ENCODE data around the gene MEF2A.

The MEF2A gene

DNA sequence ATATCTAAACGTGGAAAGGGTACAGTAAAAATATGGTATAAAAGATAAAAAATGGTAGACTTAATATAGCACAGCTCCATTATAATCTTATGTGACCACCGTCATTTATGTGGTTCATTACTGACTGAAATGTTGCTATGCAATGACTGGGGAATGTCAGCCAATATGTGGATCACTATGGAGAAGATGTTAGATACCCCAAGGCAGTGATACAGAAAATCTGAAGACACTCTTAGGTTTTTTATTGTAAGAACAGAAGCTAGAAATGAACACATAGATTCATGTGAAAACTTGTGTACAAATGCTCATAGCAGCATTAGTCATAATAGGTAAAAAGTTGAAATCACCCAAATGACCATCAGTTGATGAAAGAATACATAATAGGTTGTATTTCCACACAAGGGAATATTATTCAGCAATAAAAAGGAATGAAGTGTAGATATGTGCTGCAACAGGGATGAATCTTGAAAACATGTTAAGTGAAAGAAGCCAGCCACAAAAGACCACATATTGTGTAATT is 18.4 kb downstream of the MEF2A start:
- no peak overlapping the region for H3K27ac ChIP-seq
- intact Hi-C loops (cut with DNase I; ENCODE audit: low total_unique reads), result no loop called here
- H3K27me3 ChIP-seq, result no peaks in the 10 kb centered on the region
- no peaks in the 10 kb centered on the region for H3K36me3 ChIP-seq
- H3K9me3 ChIP-seq, result peaks cover 0 to 15% (median 7%) of the 10 kb centered on the region in 3 donors
- TF ChIP-seq, protein P1, sequence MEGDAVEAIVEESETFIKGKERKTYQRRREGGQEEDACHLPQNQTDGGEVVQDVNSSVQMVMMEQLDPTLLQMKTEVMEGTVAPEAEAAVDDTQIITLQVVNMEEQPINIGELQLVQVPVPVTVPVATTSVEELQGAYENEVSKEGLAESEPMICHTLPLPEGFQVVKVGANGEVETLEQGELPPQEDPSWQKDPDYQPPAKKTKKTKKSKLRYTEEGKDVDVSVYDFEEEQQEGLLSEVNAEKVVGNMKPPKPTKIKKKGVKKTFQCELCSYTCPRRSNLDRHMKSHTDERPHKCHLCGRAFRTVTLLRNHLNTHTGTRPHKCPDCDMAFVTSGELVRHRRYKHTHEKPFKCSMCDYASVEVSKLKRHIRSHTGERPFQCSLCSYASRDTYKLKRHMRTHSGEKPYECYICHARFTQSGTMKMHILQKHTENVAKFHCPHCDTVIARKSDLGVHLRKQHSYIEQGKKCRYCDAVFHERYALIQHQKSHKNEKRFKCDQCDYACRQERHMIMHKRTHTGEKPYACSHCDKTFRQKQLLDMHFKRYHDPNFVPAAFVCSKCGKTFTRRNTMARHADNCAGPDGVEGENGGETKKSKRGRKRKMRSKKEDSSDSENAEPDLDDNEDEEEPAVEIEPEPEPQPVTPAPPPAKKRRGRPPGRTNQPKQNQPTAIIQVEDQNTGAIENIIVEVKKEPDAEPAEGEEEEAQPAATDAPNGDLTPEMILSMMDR (IDR thresholded peaks at IDR 0.05), result no peak
- H3K4me3 ChIP-seq, result no peak overlapping the region
- no peak for DNase-seq
- peaks cover 0 to 41% (median 20%) of the 10 kb centered on the region in 4 donors for H3K4me1 ChIP-seq

DNA sequence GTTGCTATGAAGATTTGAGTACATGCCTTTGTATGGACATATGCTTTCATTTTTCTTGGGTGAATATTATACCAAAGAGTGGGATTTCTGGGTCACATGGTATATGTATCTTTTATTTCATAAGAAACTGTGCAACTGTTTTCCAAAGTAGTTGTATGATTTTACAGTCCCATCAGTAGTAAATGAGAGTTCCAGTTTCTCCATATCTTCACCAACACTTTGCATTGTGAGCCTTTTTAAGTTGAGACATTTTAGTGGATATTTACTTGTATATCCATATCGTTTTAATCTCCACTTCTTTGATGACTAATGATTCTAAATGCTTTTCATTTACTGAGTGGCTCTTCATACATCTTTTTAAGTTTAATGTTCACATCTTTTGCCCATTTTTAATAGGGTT is 20.3 kb downstream of the MEF2A start:
- TF ChIP-seq, protein P1 (IDR thresholded peaks at IDR 0.05), result no peak
- no peak for DNase-seq
- peaks cover 0 to 30% (median 11%) of the 10 kb centered on the region in 4 donors for H3K4me1 ChIP-seq

DNA sequence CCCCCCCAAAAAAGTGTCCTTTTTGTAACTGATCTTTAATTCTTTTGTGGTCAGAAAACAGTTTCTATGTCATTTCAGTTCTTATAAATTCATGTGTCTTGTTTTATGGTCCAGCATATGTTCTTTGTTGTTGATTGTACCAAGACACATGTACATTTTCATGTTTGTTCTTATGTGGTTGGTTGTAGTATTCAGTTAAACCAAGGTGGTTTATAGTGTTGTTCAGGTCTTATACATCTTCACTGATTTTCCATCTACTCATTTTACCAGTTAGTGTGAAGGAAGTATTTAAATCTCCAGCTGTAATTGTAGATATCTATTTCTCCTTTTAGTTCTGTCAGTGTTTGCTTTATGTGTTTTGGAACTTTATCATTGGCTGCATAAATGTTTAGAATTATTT is 24.0 kb downstream of the MEF2A start:
- TF ChIP-seq, protein P1 (IDR thresholded peaks at IDR 0.05), result no peak
- H3K9me3 ChIP-seq, result peaks cover 0 to 15% (median 7%) of the 10 kb centered on the region in 3 donors
- peaks cover 0 to 37% (median 9%) of the 10 kb centered on the region in 4 donors for H3K4me1 ChIP-seq
- no peak for DNase-seq
- no peak overlapping the region for H3K4me3 ChIP-seq
- intact Hi-C loops (cut with DNase I; ENCODE audit: low total_unique reads), result no loop called here
- no peak overlapping the region for H3K27ac ChIP-seq
- H3K36me3 ChIP-seq, result no peaks in the 10 kb centered on the region
- H3K27me3 ChIP-seq, result no peaks in the 10 kb centered on the region

More for the DNA sequence above, 20.3 kb downstream of the MEF2A start:
- peaks cover 0 to 15% (median 7%) of the 10 kb centered on the region in 3 donors for H3K9me3 ChIP-seq
- intact Hi-C loops (cut with DNase I; ENCODE audit: low total_unique reads), result no loop called here
- no peaks in the 10 kb centered on the region for H3K27me3 ChIP-seq
- H3K4me3 ChIP-seq, result no peak overlapping the region
- H3K27ac ChIP-seq, result no peak overlapping the region
- no peaks in the 10 kb centered on the region for H3K36me3 ChIP-seq

DNA sequence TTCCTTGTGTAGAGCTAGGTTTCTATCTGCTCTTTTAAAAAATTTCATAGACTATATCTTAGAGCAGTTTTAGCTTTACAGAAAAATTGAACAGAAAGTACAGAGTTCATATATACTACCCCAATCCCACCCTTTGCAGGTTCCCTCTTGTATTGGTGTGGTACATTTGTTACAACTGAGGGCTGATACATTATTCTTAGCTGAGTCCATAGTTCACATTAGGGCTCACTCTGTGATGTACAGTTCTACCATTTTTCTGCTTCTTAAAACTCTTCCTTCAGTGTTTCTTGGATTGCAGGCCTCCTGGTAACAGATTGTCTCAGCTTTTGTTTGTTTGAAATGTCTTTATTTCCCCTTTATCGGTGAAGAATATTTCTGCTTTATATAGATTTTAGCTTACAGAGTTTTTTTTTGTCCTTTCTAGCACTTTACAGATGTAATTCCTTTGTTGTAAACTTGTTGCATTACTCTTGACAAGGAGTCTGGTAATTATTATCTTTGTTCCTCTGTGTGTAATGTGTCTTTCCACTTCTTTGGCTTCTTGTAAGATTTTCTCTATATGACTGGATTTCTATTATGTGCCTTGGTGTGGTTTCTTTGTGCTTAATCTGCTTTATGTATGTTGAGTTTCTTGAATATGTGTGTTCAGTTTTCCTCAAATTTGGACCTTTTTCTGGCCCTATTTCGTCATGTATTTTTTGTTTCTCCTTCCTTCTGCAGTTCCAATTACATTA is 25.3 kb downstream of the MEF2A start:
- Histone ChIP-seq H3K27me3 (no peaks in the 10 kb centered on the region), H3K9me3 (peaks cover 0 to 12% (median 5%) of the 10 kb centered on the region in 3 donors), H3K4me3 (no peak overlapping the region), H3K36me3 (no peaks in the 10 kb centered on the region), H3K4me1 (peaks cover 0 to 50% (median 9%) of the 10 kb centered on the region in 4 donors), H3K27ac (no peak overlapping the region)
- intact Hi-C loops (cut with DNase I; ENCODE audit: low total_unique reads), result no loop called here
- DNase-seq, result no peak
- TF ChIP-seq, protein P1 (IDR thresholded peaks at IDR 0.05), result no peak

DNA sequence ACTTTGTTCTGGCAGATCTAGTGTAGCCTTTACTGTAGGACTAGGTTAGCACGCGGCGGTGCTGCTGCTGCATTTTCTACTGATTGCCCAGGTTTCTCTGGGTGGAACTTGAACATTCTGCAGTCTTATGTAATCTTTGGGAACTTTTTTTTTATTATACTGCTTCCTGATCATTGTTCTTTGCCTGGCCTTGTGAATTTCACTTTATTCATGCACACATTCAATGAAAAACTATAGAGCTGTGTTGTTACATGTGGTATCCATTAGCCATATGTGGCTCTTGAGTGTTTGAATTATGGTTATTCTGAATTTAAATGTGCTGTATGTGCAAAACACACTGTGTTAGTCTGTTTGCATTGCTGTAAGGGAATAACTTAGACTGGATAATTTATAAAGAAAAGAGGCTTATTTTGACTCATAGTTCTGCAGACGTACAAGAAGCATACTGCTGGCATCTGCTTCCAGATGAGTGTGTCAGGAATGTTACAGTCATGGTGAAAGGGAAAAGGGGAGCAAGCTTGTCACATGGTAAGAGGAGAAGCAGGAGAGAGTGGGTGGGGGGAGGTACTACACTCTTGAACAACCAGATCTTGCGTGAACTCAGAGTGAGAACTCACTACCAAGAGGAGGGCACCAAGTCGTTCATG is 26.5 kb downstream of the MEF2A start:
- H3K27me3 ChIP-seq, result no peaks in the 10 kb centered on the region
- TF ChIP-seq, protein P1 (IDR thresholded peaks at IDR 0.05), result no peak
- intact Hi-C loops (cut with DNase I; ENCODE audit: low total_unique reads), result no loop called here
- no peak for DNase-seq
- H3K27ac ChIP-seq, result no peak overlapping the region
- H3K9me3 ChIP-seq, result peaks cover 0 to under 1% (median 0%) of the 10 kb centered on the region in 3 donors
- H3K36me3 ChIP-seq, result no peaks in the 10 kb centered on the region
- peaks cover 0 to 58% (median 11%) of the 10 kb centered on the region in 4 donors for H3K4me1 ChIP-seq
- no peak overlapping the region for H3K4me3 ChIP-seq
